Pancreas (tissue), 10 donors: ENCODE measurements around the gene AKAP12. TPM values are rescaled to one million over a fixed set of nuclear protein-coding genes. Genes with fewer than 3 reads are reported as not detected.
A peak's percentile ranks its signal among the peaks of the same experiment; 100 is the strongest.
"Not testable (repeated sequence)": the region's sequence is repeated elsewhere in the genome, so short reads cannot be mapped to it uniquely, and the experiment has no call there.

ENCODE experiments used
- ATAC-seq, 4 donors: fragments of 200-7000 bp; cut with Tn5 transposase; one replicate each; pipeline versions ENCODE4 v1.8.0 to v1.9.1; 2020; ENCODE audit warnings: mild to moderate bottlenecking in 4 of 4, moderate library complexity in 4 of 4
- DNase-seq, 6 donors: peaks; one replicate each; pipeline ENCODE4 v3.0.0-alpha.2; 2020
- FAIRE-seq: peaks from 2 replicates; lab custom pipeline; 2012; peaks lifted over from hg19 to GRCh38; lab: Jason Lieb, UNC
- H3K27ac ChIP-seq, 4 donors: fragments of 200-600 bp; sonication (generic); 1 replicate in 3 of 4; 2 replicates in 1 of 4; pipeline versions ENCODE4 v1.5.0 to v1.8.0; 2020
- H3K27me3 ChIP-seq, 4 donors: fragments of 200-600 bp; one replicate each; pipeline ENCODE4 v1.8.0; 2021
- H3K36me3 ChIP-seq, 3 donors: fragments of 200-600 bp; sonication (generic) in 1 of 3; one replicate each; pipeline versions ENCODE4 v1.5.0 to v1.8.0; 2020 to 2021
- H3K4me1 ChIP-seq, 3 donors: fragments of 200-600 bp; one replicate each; pipeline ENCODE4 v1.8.0; 2021
- H3K4me3 ChIP-seq, 4 donors: fragments of 200-600 bp; sonication (generic) in 2 of 4; one replicate each; pipeline versions ENCODE4 v1.5.0 to v1.8.0; 2020 to 2021
- H3K9me3 ChIP-seq, 4 donors: fragments of 200-600 bp; one replicate each; pipeline ENCODE4 v1.8.0; 2021
- CTCF ChIP-seq, 4 donors: fragments of 200-600 bp; sonication (generic) in 3 of 4; IDR thresholded peaks; one replicate each; pipeline versions ENCODE4 v1.5.0 to v1.8.0; 2021; ENCODE audit warnings: antibody characterized with exemption in 4 of 4
- WGBS, 2 donors: extraction: QIAGEN DNeasy Blood & Tissue Kit; methylation state at CpG; one replicate each; pipeline ENCODE4 v1.1.7; 2013; 5-methylcytosine and 5-hydroxymethylcytosine counted together
- intact Hi-C, 3 donors: fragments of 100-400 bp; cut with DNase I; formaldehyde crosslinking; loops; one replicate each; pipeline versions ENCODE4 v1.11.1 to v1.14.2; 2022
- polyA plus RNA-seq, 2 donors: library from polyadenylated mRNA; stranded (reverse); fragments of 200-250 nt; gene quantifications; one replicate each; pipeline ENCODE4 v1.2.3, GENCODE V29; 2013
- total RNA-seq, 6 donors: library from RNA; stranded (reverse); fragmentation: NEBNext Ultra II Directional in 4 of 6; extraction: Animal tissue kit (Norgen Biotek cat#: 25700) in 4 of 6; gene quantifications; one replicate each; pipeline versions ENCODE4 v1.2.1 to v1.2.4, GENCODE V29; 2021 to 2023
- donor health status: healthy with polysubstance abuse.
- donor health status: DM: no; HTN: no; CAD: no; lungs with moderate emphysema.
- donor health status: DM: no; HTN: no; CAD: no.
- donor health status: control.
- donor health status: control.
- donor health status: Bipolar disorder and iron deficiency.
- donor health status: DM: yes; HTN: yes; CAD: no.
- donor health status: DM: no; HTN: no; CAD: no.
- donor health status: DM: no; HTN: no; CAD: no.
- donor health status: DM: yes; HTN: yes; CAD: no.

Gene AKAP12
- total and polyA plus RNA-seq, 8 donors: 2.4 to 13.2 (median 3.8) TPM

- 86 to 92% methylated on average over 12 of the region's 12 CpGs for WGBS, 2 donors
- DNase-seq (no peak), ATAC-seq (no peak), FAIRE-seq (no peak)
- Histone ChIP-seq H3K9me3 (no peaks in the 10 kb centered on the region), H3K27me3 (no peaks in the 10 kb centered on the region), H3K4me1 (peaks cover 3 to 10% (median 6%) of the 10 kb centered on the region in 3 donors), H3K4me3 (no peak overlapping the region), H3K27ac (no peak overlapping the region), H3K36me3 (no peaks in the 10 kb centered on the region)
- intact Hi-C loops: no loop called here
- no peak for TF ChIP-seq CTCF (IDR thresholded peaks at IDR 0.05)
Observed at GRCh38 chr6:151310279-151310678, 70.5 kb downstream of the AKAP12 start.

- no peak overlapping the region for H3K27ac ChIP-seq
- no peaks in the 10 kb centered on the region for H3K9me3 ChIP-seq
- H3K27me3 ChIP-seq: no peaks in the 10 kb centered on the region
- no peak for TF ChIP-seq CTCF (IDR thresholded peaks at IDR 0.05)
- intact Hi-C loops: no loop called here
- DNase-seq (no peak), ATAC-seq (no peak), FAIRE-seq (no peak)
- no peaks in the 10 kb centered on the region for H3K36me3 ChIP-seq
- H3K4me3 ChIP-seq: no peak overlapping the region
- WGBS, 2 donors: 82 to 86% methylated on average over 14 of the region's 14 CpGs
- peaks cover 3 to 10% (median 6%) of the 10 kb centered on the region in 3 donors for H3K4me1 ChIP-seq
Observed at GRCh38 chr6:151310852-151311767, 71.3 kb downstream of the AKAP12 start.

GRCh38 chr6:151313066-151313491 is 73.3 kb downstream of the AKAP12 start:
- Histone ChIP-seq H3K27ac (peak overlapping the region in 1 of 4 donors; percentile 18), H3K4me1 (peaks cover 3 to 10% (median 6%) of the 10 kb centered on the region in 3 donors), H3K36me3 (no peaks in the 10 kb centered on the region), H3K9me3 (no peaks in the 10 kb centered on the region), H3K27me3 (no peaks in the 10 kb centered on the region), H3K4me3 (no peak overlapping the region)
- WGBS, 2 donors: 13 to 16% methylated on average over 5 of the region's 5 CpGs
- no peak for FAIRE-seq
- DNase-seq: peak in 4 of 6 donors; percentile 20 to 52 (median 41)
- no peak for TF ChIP-seq CTCF (IDR thresholded peaks at IDR 0.05)
- peak; percentile 79 to 92 (median 87) for ATAC-seq
- intact Hi-C loops: no loop called here

GRCh38 chr6:151315661-151316060 is 75.9 kb downstream of the AKAP12 start:
- intact Hi-C loops: not testable (repeated sequence)

GRCh38 chr6:151317103-151317994 is 77.6 kb downstream of the AKAP12 start:
- Histone ChIP-seq H3K27me3 (no peaks in the 10 kb centered on the region), H3K4me3 (no peak overlapping the region), H3K9me3 (no peaks in the 10 kb centered on the region), H3K27ac (no peak overlapping the region), H3K36me3 (no peaks in the 10 kb centered on the region), H3K4me1 (peaks cover 3 to 10% (median 6%) of the 10 kb centered on the region in 3 donors)
- 59 to 61% methylated on average over 2 of the region's 2 CpGs for WGBS, 2 donors
- no peak for TF ChIP-seq CTCF (IDR thresholded peaks at IDR 0.05)
- ATAC-seq (no peak), FAIRE-seq (no peak), DNase-seq (no peak)
- intact Hi-C loops: no loop called here

More at GRCh38 chr6:151315661-151316060, 75.9 kb downstream of the AKAP12 start:
- peaks cover 3 to 10% (median 6%) of the 10 kb centered on the region in 3 donors for H3K4me1 ChIP-seq
- not testable (repeated sequence) for H3K36me3 ChIP-seq, H3K27me3 ChIP-seq, H3K9me3 ChIP-seq, H3K4me3 ChIP-seq, ATAC-seq, H3K27ac ChIP-seq, DNase-seq, FAIRE-seq
- WGBS, 2 donors: 85 to 92% methylated on average over 3 of the region's 3 CpGs
